Brain microvascular endothelial cell (primary cell): ENCODE data around the gene DQX1.

ENCODE experiments used
- DNase-seq: peaks from one replicate; pipeline ENCODE4 v3.0.0-alpha.2; 2020
- H3K27ac ChIP-seq: fragments of 250-450 bp; sonication (Bioruptor Pico); 2 replicates; pipeline ENCODE4 v1.5.1; 2020; ENCODE audit warnings: mild to moderate bottlenecking, moderate library complexity
- H3K27me3 ChIP-seq: fragments of 250-450 bp; sonication (Bioruptor Pico); replicated peaks from 2 replicates; pipeline ENCODE4 v1.5.1; 2020; ENCODE audit warnings: mild to moderate bottlenecking
- H3K36me3 ChIP-seq: fragments of 250-450 bp; sonication (Bioruptor Pico); replicated peaks from 2 replicates; pipeline ENCODE4 v1.5.1; 2020; ENCODE audit warnings: mild to moderate bottlenecking
- H3K4me3 ChIP-seq: 2 replicates; pipeline ENCODE4 v1.5.1; 2011; ENCODE audit warnings: low read depth, mild to moderate bottlenecking, control low read depth, low read length, moderate library complexity
- in situ Hi-C: cut with HindIII; loops from 2 replicates; pipeline ENCODE4 v1.10.0; 2017; ENCODE audit warnings: low sequenced_read_pairs, low pct_ligation_motif_present
- TF ChIP-seq, protein P1 (sequence below): IDR thresholded peaks from 2 replicates; pipeline ENCODE4 v1.5.1; 2011; ENCODE audit warnings: low read depth, mild to moderate bottlenecking, moderate library complexity, low read length, control low read depth, inconsistent platforms; ENCODE audit errors: missing control alignments

Gene DQX1

GRCh38 chr2:74556159-74556558, 30.1 kb upstream of the DQX1 start:
- TF ChIP-seq, protein P1, sequence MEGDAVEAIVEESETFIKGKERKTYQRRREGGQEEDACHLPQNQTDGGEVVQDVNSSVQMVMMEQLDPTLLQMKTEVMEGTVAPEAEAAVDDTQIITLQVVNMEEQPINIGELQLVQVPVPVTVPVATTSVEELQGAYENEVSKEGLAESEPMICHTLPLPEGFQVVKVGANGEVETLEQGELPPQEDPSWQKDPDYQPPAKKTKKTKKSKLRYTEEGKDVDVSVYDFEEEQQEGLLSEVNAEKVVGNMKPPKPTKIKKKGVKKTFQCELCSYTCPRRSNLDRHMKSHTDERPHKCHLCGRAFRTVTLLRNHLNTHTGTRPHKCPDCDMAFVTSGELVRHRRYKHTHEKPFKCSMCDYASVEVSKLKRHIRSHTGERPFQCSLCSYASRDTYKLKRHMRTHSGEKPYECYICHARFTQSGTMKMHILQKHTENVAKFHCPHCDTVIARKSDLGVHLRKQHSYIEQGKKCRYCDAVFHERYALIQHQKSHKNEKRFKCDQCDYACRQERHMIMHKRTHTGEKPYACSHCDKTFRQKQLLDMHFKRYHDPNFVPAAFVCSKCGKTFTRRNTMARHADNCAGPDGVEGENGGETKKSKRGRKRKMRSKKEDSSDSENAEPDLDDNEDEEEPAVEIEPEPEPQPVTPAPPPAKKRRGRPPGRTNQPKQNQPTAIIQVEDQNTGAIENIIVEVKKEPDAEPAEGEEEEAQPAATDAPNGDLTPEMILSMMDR: no peak
- Histone ChIP-seq H3K4me3 (no peak overlapping the region), H3K27ac (no peak overlapping the region), H3K36me3 (peaks cover 6% of the 10 kb centered on the region), H3K27me3 (no peaks in the 10 kb centered on the region)
- in situ Hi-C loops: no loop called here
- no peak for DNase-seq

- Histone ChIP-seq H3K27ac (no peak overlapping the region), H3K4me3 (peak overlapping the region; percentile 90), H3K36me3 (peaks cover 6% of the 10 kb centered on the region), H3K27me3 (no peaks in the 10 kb centered on the region)
- TF ChIP-seq, protein P1: no peak
- in situ Hi-C loops: no loop called here
- no peak for DNase-seq
Observed at GRCh38 chr2:74555610-74556103, 29.6 kb upstream of the DQX1 start.

- TF ChIP-seq, protein P1: peak; percentile 10
- peak; percentile 25 for DNase-seq
- Histone ChIP-seq H3K36me3 (peaks cover 6% of the 10 kb centered on the region), H3K27ac (peak overlapping the region; percentile 90), H3K4me3 (peak overlapping the region; percentile 90), H3K27me3 (no peaks in the 10 kb centered on the region)
- in situ Hi-C loops: no loop called here
Observed at GRCh38 chr2:74554820-74555531, 28.9 kb upstream of the DQX1 start.

GRCh38 chr2:74553892-74554819, 28.1 kb upstream of the DQX1 start, which contains the start of the genes DOK1 and LOXL3:
Gene DOK1, plus strand, starts transcription at chr2:74554720. Its CDS starts 35 bp downstream, at chr2:74554755.
Gene LOXL3, minus strand, starts transcription at chr2:74553942. Its CDS starts 1,308 bp downstream, at chr2:74552634.
- H3K27me3 ChIP-seq: no peaks in the 10 kb centered on the region
- TF ChIP-seq, protein P1: no peak
- H3K27ac ChIP-seq: peak within 1 kb of the TSS; percentile 90
- in situ Hi-C loops: no loop called here
- H3K4me3 ChIP-seq: peak within 1 kb of the TSS; percentile 90
- DNase-seq: peak; percentile 80
- peaks cover 6% of the 10 kb centered on the region for H3K36me3 ChIP-seq

DNA sequence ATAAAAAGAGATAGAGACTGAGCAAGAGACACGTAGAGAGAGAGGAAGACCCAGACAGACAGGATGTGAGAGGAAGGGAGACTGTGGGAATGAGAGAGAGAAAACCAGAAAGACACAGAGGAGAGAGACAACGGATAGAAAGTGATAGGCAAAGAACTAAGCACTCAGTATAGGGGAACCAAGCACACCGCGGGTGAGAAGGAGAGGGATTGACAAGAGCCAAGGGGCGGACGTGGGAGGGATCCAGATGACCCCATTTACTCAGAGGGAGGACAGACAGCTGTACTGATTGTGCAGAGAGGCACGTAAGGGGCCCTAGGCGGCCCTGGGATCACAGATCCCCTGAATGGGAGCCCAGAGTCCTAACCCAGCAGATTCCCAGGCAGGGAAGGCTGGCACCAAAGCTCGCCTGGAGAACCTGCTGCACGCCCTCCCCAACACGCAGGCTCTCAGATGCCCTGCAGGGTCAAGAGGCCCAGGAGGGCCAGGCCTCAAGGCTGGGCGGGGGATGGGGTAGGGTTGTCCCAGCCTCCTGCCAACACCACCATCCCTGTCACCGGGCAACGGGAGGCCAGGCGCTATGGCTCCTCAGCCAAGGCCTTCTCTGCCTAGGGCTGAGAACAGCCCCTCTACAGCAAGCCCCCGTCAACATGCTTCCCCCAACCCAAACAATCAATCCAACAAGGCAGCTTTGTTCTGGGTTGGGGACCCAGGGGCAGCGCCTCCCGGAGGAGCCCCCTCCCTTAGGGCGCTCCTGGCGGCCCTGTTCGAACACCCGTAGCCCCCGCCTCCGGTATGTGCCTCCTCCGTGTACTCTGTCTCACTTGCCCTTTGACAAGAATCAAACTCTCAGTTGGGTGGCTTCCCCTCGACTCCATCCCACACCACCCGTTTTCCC, 27.1 kb upstream of the DQX1 start:
- in situ Hi-C loops: no loop called here
- TF ChIP-seq, protein P1: no peak
- no peak for DNase-seq
- H3K4me3 ChIP-seq: peak overlapping the region; percentile 90
- no peaks in the 10 kb centered on the region for H3K27me3 ChIP-seq
- peak overlapping the region; percentile 90 for H3K27ac ChIP-seq
- peaks cover 6% of the 10 kb centered on the region for H3K36me3 ChIP-seq
